OCI-LY3 (cell line): Measurements from ENCODE around the gene GYPB.

Source experiments
- EZH2phosphoT487 ChIP-seq: fragments of 200-600 bp; shearing (Covaris generic); IDR thresholded peaks from 2 replicates; pipeline ENCODE4 v1.6.1; 2018; ENCODE audit warnings: antibody characterized with exemption, mixed run types, low read depth
- TF ChIP-seq, protein P1 (sequence below): fragments of 200-600, 300-600 bp; sonication (generic); IDR thresholded peaks from 2 replicates; pipeline ENCODE4 v1.5.1; 2014; ENCODE audit warnings: antibody characterized with exemption, low read length, low read depth

- TF ChIP-seq, protein P1, sequence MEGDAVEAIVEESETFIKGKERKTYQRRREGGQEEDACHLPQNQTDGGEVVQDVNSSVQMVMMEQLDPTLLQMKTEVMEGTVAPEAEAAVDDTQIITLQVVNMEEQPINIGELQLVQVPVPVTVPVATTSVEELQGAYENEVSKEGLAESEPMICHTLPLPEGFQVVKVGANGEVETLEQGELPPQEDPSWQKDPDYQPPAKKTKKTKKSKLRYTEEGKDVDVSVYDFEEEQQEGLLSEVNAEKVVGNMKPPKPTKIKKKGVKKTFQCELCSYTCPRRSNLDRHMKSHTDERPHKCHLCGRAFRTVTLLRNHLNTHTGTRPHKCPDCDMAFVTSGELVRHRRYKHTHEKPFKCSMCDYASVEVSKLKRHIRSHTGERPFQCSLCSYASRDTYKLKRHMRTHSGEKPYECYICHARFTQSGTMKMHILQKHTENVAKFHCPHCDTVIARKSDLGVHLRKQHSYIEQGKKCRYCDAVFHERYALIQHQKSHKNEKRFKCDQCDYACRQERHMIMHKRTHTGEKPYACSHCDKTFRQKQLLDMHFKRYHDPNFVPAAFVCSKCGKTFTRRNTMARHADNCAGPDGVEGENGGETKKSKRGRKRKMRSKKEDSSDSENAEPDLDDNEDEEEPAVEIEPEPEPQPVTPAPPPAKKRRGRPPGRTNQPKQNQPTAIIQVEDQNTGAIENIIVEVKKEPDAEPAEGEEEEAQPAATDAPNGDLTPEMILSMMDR, result no peak
- no peak for TF ChIP-seq EZH2phosphoT487
Measured at GRCh38 chr4:143986180-143986579, 33.0 kb downstream of the GYPB start.
